HepG2 (cell line): ENCODE measurements around the gene ELL. TPM values are rescaled to one million over a fixed set of nuclear protein-coding genes. Genes with fewer than 3 reads are reported as not detected.

ENCODE experiments used
- CBX1 ChIP-seq: IDR thresholded peaks from one replicate; pipeline ENCODE4 v1.6.1; 2016; ENCODE audit warnings: antibody characterized with exemption, low read depth
- ELF3 ChIP-seq: IDR thresholded peaks from 2 replicates; pipeline ENCODE4 v1.6.1; 2016; ENCODE audit warnings: missing genetic modification reagents, missing compliant biosample characterization
- ERF ChIP-seq: IDR thresholded peaks from 2 replicates; pipeline ENCODE4 v1.6.1; 2018; ENCODE audit warnings: missing biosample characterization, missing genetic modification reagents
- FOXP1 ChIP-seq, 2 experiments: fragments of 450-650 bp in 1 of 2; IDR thresholded peaks; 2 replicates each; pipeline ENCODE4 v1.6.1; 2017 to 2018; ENCODE audit warnings: antibody characterized with exemption in 1 of 2
- FOXP4 ChIP-seq: sonication (generic); formaldehyde crosslinking; IDR thresholded peaks from 2 replicates; pipeline ENCODE4 v1.4.0; 2020; ENCODE audit warnings: missing genetic modification reagents
- HOXA5 ChIP-seq: sonication (generic); formaldehyde crosslinking; IDR thresholded peaks from 2 replicates; pipeline ENCODE4 v1.4.0; 2020; ENCODE audit warnings: missing genetic modification reagents
- POGZ ChIP-seq: sonication (generic); formaldehyde crosslinking; IDR thresholded peaks from 2 replicates; pipeline ENCODE4 v1.4.0; 2020; ENCODE audit warnings: mild to moderate bottlenecking, missing genetic modification reagents
- PTBP1 ChIP-seq: fragments of 200-400 bp; formaldehyde crosslinking; IDR thresholded peaks from 2 replicates; pipeline ENCODE4 v1.6.1; 2018; ENCODE audit warnings: low read length, low read depth; ENCODE audit not compliant: poor library complexity, severe bottlenecking
- RBAK ChIP-seq: sonication (generic); formaldehyde crosslinking; IDR thresholded peaks from 2 replicates; pipeline ENCODE4 v1.5.1; 2020; ENCODE audit warnings: mild to moderate bottlenecking, missing genetic modification reagents
- SMARCE1 ChIP-seq: fragments of 450-650 bp; IDR thresholded peaks from 2 replicates; pipeline ENCODE4 v1.6.1; 2017; ENCODE audit warnings: borderline replicate concordance
- SOX5 ChIP-seq: IDR thresholded peaks from 2 replicates; pipeline ENCODE4 v1.6.1; 2016; ENCODE audit warnings: borderline replicate concordance
- TSC22D2 ChIP-seq: sonication (generic); formaldehyde crosslinking; IDR thresholded peaks from 2 replicates; pipeline ENCODE4 v1.5.1; 2020; ENCODE audit warnings: missing genetic modification reagents, mild to moderate bottlenecking, borderline replicate concordance
- ZFP36L1 ChIP-seq: sonication (generic); formaldehyde crosslinking; IDR thresholded peaks from 2 replicates; pipeline ENCODE4 v1.8.0; 2022; ENCODE audit warnings: mild to moderate bottlenecking, missing genetic modification reagents, moderate library complexity
- ZNF362 ChIP-seq: sonication (generic); formaldehyde crosslinking; IDR thresholded peaks from 2 replicates; pipeline ENCODE4 v1.4.0; 2020; ENCODE audit warnings: missing genetic modification reagents, mild to moderate bottlenecking, borderline replicate concordance
- ZNF773 ChIP-seq: sonication (generic); formaldehyde crosslinking; IDR thresholded peaks from 2 replicates; pipeline ENCODE4 v1.4.0; 2020; ENCODE audit warnings: missing genetic modification reagents, borderline replicate concordance
- ZNF839 ChIP-seq: sonication (generic); formaldehyde crosslinking; IDR thresholded peaks from 2 replicates; pipeline ENCODE4 v1.4.0; 2020; ENCODE audit warnings: missing genetic modification reagents, mild to moderate bottlenecking, borderline replicate concordance
- polyA plus RNA-seq, 8 experiments: library from polyadenylated mRNA; depleted of rRNA in 3 of 8; stranded (reverse) in 7 of 8; unstranded in 1 of 8; fragments of >200 nt; fragmentation: Illumina TruSeq in 4 of 8; extraction: Trizol in 4 of 8; gene quantifications; 2 replicates each; pipeline versions ENCODE4 v1.2.1 to v1.2.3, GENCODE V29; 2011 to 2016; ENCODE audit warnings: low read depth in 4 of 8, missing spikeins in 1 of 8, mixed read lengths in 1 of 8; ENCODE audit not compliant: insufficient read depth in 1 of 8
- total RNA-seq, 5 experiments: library from RNA; depleted of rRNA; stranded (reverse); fragments of >200 nt; fragmentation: Illumina TruSeq; extraction: Trizol; gene quantifications; 2 replicates each; pipeline ENCODE4 v1.2.3, GENCODE V29; 2016; ENCODE audit warnings: low read depth in 1 of 5
- TF ChIP-seq, protein P1 (sequence below): IDR thresholded peaks from 2 replicates; pipeline ENCODE4 v1.6.1; 2016; ENCODE audit warnings: low read depth, borderline replicate concordance
- TF ChIP-seq, protein P2 (sequence below): sonication (generic); formaldehyde crosslinking; IDR thresholded peaks from 2 replicates; pipeline ENCODE4 v1.5.0; 2020; ENCODE audit warnings: missing genetic modification reagents
- TF ChIP-seq, protein P3 (sequence below): sonication (generic); formaldehyde crosslinking; IDR thresholded peaks from 2 replicates; pipeline ENCODE4 v1.8.1; 2023; ENCODE audit warnings: mild to moderate bottlenecking, moderate library complexity, missing genetic modification reagents
- TF ChIP-seq, protein P4 (sequence below): sonication (generic); formaldehyde crosslinking; IDR thresholded peaks from 2 replicates; pipeline ENCODE4; 2020; ENCODE audit warnings: missing genetic modification reagents, mild to moderate bottlenecking, borderline replicate concordance

Gene ELL
- total and polyA plus RNA-seq, 2 of the 13 experiments (the other 11 are each of a cell fraction or from before 2014, with no cell fraction given), result 3.7 to 5.4 TPM

- TF ChIP-seq ZNF362 (CRISPR knock-in tag), result no peak
- TF ChIP-seq PTBP1, result no peak
- TF ChIP-seq, protein P1, sequence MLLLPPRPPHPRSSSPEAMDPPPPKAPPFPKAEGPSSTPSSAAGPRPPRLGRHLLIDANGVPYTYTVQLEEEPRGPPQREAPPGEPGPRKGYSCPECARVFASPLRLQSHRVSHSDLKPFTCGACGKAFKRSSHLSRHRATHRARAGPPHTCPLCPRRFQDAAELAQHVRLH, result peak; percentile 67; the same call in 1 of the 2 replicates
- peak; percentile 76; the same call in 1 of the 2 replicates for TF ChIP-seq ELF3 (CRISPR knock-in tag)
- TF ChIP-seq, protein P2, sequence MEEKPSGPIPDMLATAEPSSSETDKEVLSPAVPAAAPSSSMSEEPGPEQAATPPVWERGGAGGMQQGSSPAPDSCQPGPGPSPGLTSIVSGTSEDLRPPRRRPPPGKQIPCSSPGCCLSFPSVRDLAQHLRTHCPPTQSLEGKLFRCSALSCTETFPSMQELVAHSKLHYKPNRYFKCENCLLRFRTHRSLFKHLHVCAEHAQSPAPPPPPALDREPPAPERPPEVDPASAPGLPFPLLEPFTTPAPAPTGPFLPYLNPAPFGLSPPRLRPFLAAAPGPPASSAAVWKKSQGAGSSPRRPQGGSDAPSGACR, result no peak
- peak; percentile 19; the same call in 1 of the 2 replicates for TF ChIP-seq ERF (CRISPR knock-in tag)
- no peak for TF ChIP-seq ZFP36L1 (CRISPR knock-in tag)
- peak; percentile 66 for TF ChIP-seq CBX1
- TF ChIP-seq TSC22D2 (CRISPR knock-in tag), result peak; percentile 43; the same call in 1 of the 2 replicates
- TF ChIP-seq, protein P3, sequence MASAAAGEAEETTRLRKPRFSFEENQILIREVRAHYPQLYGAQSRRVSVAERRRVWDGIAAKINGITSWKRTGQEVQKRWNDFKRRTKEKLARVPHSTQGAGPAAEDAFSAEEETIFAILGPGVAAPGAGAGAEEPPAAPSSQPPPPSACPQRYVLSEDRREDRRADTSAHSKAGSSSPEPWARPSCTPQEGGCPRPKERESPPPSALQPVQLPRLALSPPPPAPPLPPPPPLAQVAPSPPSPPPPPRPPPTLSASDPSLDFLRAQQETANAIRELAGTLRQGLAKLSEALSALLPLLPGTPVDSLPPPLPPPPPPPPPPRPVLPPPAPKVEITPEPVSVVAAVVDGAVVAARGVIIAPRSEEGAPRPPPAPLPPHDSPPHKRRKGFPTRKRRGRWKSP, result 0 out of 2 replicates have a peak, but pooled peaks have one; percentile 49
- no peak for TF ChIP-seq ZNF839 (CRISPR knock-in tag)
- no peak for TF ChIP-seq SMARCE1
- no peak; the same call in none of the 2 replicates for TF ChIP-seq FOXP4
- TF ChIP-seq POGZ, result 0 out of 2 replicates have a peak, but pooled peaks have one; percentile 20
- no peak for TF ChIP-seq ZNF773 (CRISPR knock-in tag)
- TF ChIP-seq, protein P4, sequence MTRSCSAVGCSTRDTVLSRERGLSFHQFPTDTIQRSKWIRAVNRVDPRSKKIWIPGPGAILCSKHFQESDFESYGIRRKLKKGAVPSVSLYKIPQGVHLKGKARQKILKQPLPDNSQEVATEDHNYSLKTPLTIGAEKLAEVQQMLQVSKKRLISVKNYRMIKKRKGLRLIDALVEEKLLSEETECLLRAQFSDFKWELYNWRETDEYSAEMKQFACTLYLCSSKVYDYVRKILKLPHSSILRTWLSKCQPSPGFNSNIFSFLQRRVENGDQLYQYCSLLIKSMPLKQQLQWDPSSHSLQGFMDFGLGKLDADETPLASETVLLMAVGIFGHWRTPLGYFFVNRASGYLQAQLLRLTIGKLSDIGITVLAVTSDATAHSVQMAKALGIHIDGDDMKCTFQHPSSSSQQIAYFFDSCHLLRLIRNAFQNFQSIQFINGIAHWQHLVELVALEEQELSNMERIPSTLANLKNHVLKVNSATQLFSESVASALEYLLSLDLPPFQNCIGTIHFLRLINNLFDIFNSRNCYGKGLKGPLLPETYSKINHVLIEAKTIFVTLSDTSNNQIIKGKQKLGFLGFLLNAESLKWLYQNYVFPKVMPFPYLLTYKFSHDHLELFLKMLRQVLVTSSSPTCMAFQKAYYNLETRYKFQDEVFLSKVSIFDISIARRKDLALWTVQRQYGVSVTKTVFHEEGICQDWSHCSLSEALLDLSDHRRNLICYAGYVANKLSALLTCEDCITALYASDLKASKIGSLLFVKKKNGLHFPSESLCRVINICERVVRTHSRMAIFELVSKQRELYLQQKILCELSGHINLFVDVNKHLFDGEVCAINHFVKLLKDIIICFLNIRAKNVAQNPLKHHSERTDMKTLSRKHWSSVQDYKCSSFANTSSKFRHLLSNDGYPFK (CRISPR knock-in tag), result no peak
- TF ChIP-seq FOXP1 (IDR thresholded peaks at IDR 0.05), result no peak
- no peak for TF ChIP-seq FOXP1 (CRISPR knock-in tag; IDR thresholded peaks at IDR 0.05)
- no peak for TF ChIP-seq HOXA5 (CRISPR knock-in tag)
- TF ChIP-seq SOX5, result peak; percentile 37
- no peak for TF ChIP-seq RBAK (CRISPR knock-in tag)
These were observed 35.7 kb upstream of the ELL start, which contains the start of gene KXD1 (continued) for GRCh38 chr19:18557411-18558201.
